H9 (cell line): ENCODE data around the gene SLC22A17. TPM values are rescaled to one million over a fixed set of nuclear protein-coding genes. Genes with fewer than 3 reads are reported as not detected.

Experiments used
- DNase-seq: peaks from one replicate; pipeline ENCODE4 v3.0.0-alpha.2; 2017
- H2AFZ ChIP-seq: one replicate; pipeline ENCODE4 v1.6.1; 2013; ENCODE audit warnings: mild to moderate bottlenecking, low read length, control low read depth, moderate library complexity
- H2AK5ac ChIP-seq: 2 replicates; pipeline ENCODE4 v1.6.1; 2013; ENCODE audit warnings: low read length, control low read depth, mixed read lengths; ENCODE audit not compliant: insufficient read length
- H2BK120ac ChIP-seq: one replicate; pipeline ENCODE4 v1.6.1; 2013; ENCODE audit warnings: low read depth, mild to moderate bottlenecking, low read length, control low read depth, inconsistent platforms; ENCODE audit not compliant: poor library complexity, severe bottlenecking
- H2BK12ac ChIP-seq: 2 replicates; pipeline ENCODE4 v1.6.1; 2013; ENCODE audit warnings: low read length, control low read depth, mixed read lengths, low read depth; ENCODE audit not compliant: insufficient read length
- H2BK15ac ChIP-seq: 2 replicates; pipeline ENCODE4 v1.6.1; 2013; ENCODE audit warnings: low read depth, low read length, control low read depth
- H2BK20ac ChIP-seq: one replicate; pipeline ENCODE4 v1.6.1; 2013; ENCODE audit warnings: low read depth, mild to moderate bottlenecking, low read length, control low read depth, inconsistent platforms; ENCODE audit not compliant: poor library complexity, severe bottlenecking
- H2BK5ac ChIP-seq: 2 replicates; pipeline ENCODE4 v1.6.1; 2013; ENCODE audit warnings: low read length, control low read depth, mixed read lengths; ENCODE audit not compliant: insufficient read length
- H3K14ac ChIP-seq: 2 replicates; pipeline ENCODE4 v1.6.1; 2013; ENCODE audit warnings: low read length, control low read depth; ENCODE audit not compliant: insufficient read depth
- H3K18ac ChIP-seq: 2 replicates; pipeline ENCODE4 v1.6.1; 2013; ENCODE audit warnings: low read depth, mild to moderate bottlenecking, mixed read lengths, low read length, control low read depth; ENCODE audit not compliant: insufficient read length
- H3K23ac ChIP-seq: 2 replicates; pipeline ENCODE4 v1.6.1; 2013; ENCODE audit warnings: low read length, control low read depth, mixed read lengths, low read depth; ENCODE audit not compliant: insufficient read length
- H3K23me2 ChIP-seq: 2 replicates; pipeline ENCODE4 v1.6.1; 2013; ENCODE audit warnings: low read depth, mild to moderate bottlenecking, mixed read lengths, low read length, control low read depth; ENCODE audit not compliant: insufficient read length, poor library complexity, severe bottlenecking
- H3K27ac ChIP-seq: 2 replicates; pipeline ENCODE4 v1.5.1; 2013; ENCODE audit warnings: low read length, control low read depth, mixed read lengths, low read depth; ENCODE audit not compliant: insufficient read length
- H3K27me3 ChIP-seq: 2 replicates; pipeline ENCODE4 v1.6.1; 2013; ENCODE audit warnings: low read length, control low read depth, inconsistent platforms; ENCODE audit not compliant: insufficient read depth
- H3K4ac ChIP-seq: 2 replicates; pipeline ENCODE4 v1.6.1; 2013; ENCODE audit warnings: low read depth, mild to moderate bottlenecking, control low read depth, inconsistent platforms, low read length, moderate library complexity
- H3K4me1 ChIP-seq: 2 replicates; pipeline ENCODE4 v1.6.1; 2013; ENCODE audit warnings: low read length, control low read depth, inconsistent platforms; ENCODE audit not compliant: insufficient read depth
- H3K4me2 ChIP-seq: 2 replicates; pipeline ENCODE4 v1.6.1; 2013; ENCODE audit warnings: low read length, control low read depth, mixed read lengths; ENCODE audit not compliant: insufficient read length, insufficient read depth
- H3K56ac ChIP-seq: 2 replicates; pipeline ENCODE4 v1.6.1; 2013; ENCODE audit warnings: low read depth, mild to moderate bottlenecking, mixed read lengths, low read length, control low read depth; ENCODE audit not compliant: insufficient read length
- H3K79me1 ChIP-seq: 2 replicates; pipeline ENCODE4 v1.6.1; 2013; ENCODE audit warnings: low read depth, mild to moderate bottlenecking, moderate library complexity, low read length, control low read depth, inconsistent platforms; ENCODE audit not compliant: insufficient read depth, poor library complexity, severe bottlenecking
- H3K79me2 ChIP-seq: 2 replicates; pipeline ENCODE4 v1.6.1; 2013; ENCODE audit warnings: low read length, control low read depth, inconsistent platforms; ENCODE audit not compliant: insufficient read depth
- H3K9ac ChIP-seq: 2 replicates; pipeline ENCODE4 v1.6.1; 2013; ENCODE audit warnings: low read length, control low read depth, mixed read lengths; ENCODE audit not compliant: insufficient read length; ENCODE audit errors: extremely low read depth
- H3K9me3 ChIP-seq: one replicate; pipeline ENCODE4 v1.6.1; 2013; ENCODE audit warnings: low read depth, low read length, inconsistent platforms; ENCODE audit not compliant: control insufficient read depth
- H3T11ph ChIP-seq: one replicate; pipeline ENCODE4 v1.6.1; 2013; ENCODE audit warnings: mild to moderate bottlenecking, low read length, control low read depth, inconsistent platforms
- H4K20me1 ChIP-seq: one replicate; pipeline ENCODE4 v1.6.1; 2013; ENCODE audit not compliant: control insufficient read depth, insufficient read length, insufficient read depth
- H4K5ac ChIP-seq: 2 replicates; pipeline ENCODE4 v1.6.1; 2013; ENCODE audit warnings: low read depth, mild to moderate bottlenecking, mixed read lengths, low read length, control low read depth; ENCODE audit not compliant: insufficient read length
- H4K8ac ChIP-seq: replicated peaks from 2 replicates; pipeline ENCODE4 v1.6.1; 2013; ENCODE audit warnings: low read length, control low read depth, mixed read lengths, low read depth; ENCODE audit not compliant: insufficient read length
- H4K91ac ChIP-seq: 2 replicates; pipeline ENCODE4 v1.6.1; 2013; ENCODE audit warnings: low read depth, mild to moderate bottlenecking, moderate library complexity, mixed read lengths, low read length, control low read depth; ENCODE audit not compliant: insufficient read length
- H3K27ac Mint-ChIP-seq, 3 experiments: 2 replicates in 2 of 3; 3 replicates in 1 of 3; pipeline ENCODE4 v1.8.0; 2020 to 2021; ENCODE audit warnings: mixed read lengths in 3 of 3, mild to moderate bottlenecking in 1 of 3, moderate library complexity in 1 of 3
- H3K27me3 Mint-ChIP-seq: 2 replicates; pipeline ENCODE4 v1.8.0; 2021; ENCODE audit warnings: low read depth, mild to moderate bottlenecking, moderate library complexity, mixed read lengths
- H3K36me3 Mint-ChIP-seq, 3 experiments: 2 replicates in 2 of 3; 3 replicates in 1 of 3; pipeline ENCODE4 v1.8.0; 2020 to 2021; ENCODE audit warnings: low read depth in 3 of 3, mixed read lengths in 3 of 3; ENCODE audit not compliant: insufficient read depth in 1 of 3
- H3K4me1 Mint-ChIP-seq, 2 experiments: 2 replicates each; pipeline ENCODE4 v1.8.0; 2020; ENCODE audit warnings: mixed read lengths in 2 of 2
- H3K4me3 Mint-ChIP-seq, 2 experiments: 2 replicates in 1 of 2; 3 replicates in 1 of 2; pipeline ENCODE4 v1.8.0; 2020 to 2021; ENCODE audit warnings: mild to moderate bottlenecking in 2 of 2, mixed read lengths in 2 of 2, moderate library complexity in 1 of 2
- H3K9me3 Mint-ChIP-seq, 2 experiments: 2 replicates in 1 of 2; 3 replicates in 1 of 2; pipeline ENCODE4 v1.8.0; 2020; ENCODE audit warnings: mild to moderate bottlenecking in 2 of 2, mixed read lengths in 2 of 2, moderate library complexity in 1 of 2
- WGBS: extraction: QIAGEN DNeasy Blood & Tissue Kit; methylation state at CpG from one replicate; pipeline ENCODE4 v1.1.7; 2013; ENCODE audit warnings: missing lambda C conversion rate, low lambda C conversion rate, mixed read lengths; ENCODE audit not compliant: insufficient read length; ENCODE audit errors: extremely low coverage; 5-methylcytosine and 5-hydroxymethylcytosine counted together
- total RNA-seq: library from RNA; stranded (reverse); gene quantifications from 2 replicates; pipeline ENCODE4 v1.2.1, GENCODE V29; 2021
- TF ChIP-seq, protein P1 (sequence below): fragments of 200-600 bp; sonication (generic); conservative IDR thresholded peaks from 3 replicates; pipeline ENCODE4 v1.8.0; 2021; ENCODE audit warnings: antibody characterized with exemption, mild to moderate bottlenecking

The SLC22A17 gene
- total RNA-seq, 1 experiment from 2014 or later, result 33.0 TPM

DNA sequence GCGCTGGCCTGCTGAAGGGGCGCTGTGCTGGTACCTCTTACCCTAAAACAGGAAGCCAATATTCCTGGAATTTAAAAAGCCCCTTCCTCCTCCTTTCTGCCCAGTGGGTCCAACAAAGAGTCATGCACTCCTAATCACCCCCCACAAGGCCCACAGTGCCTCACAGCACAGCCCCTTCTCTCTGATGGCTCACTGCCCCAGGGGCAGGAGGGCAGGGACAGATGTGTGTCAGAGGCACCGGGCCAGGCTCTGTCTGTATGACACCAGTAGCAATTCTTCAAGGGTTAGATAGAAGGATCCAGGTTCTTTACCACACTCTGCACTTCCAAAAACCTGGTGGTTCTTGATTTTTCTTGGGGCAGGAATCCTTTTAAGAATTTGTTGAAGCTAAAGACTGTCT is 46.4 kb upstream of the SLC22A17 start:
- Mint-ChIP-seq H3K27me3 (peaks cover 42% of the 10 kb centered on the region), H3K9me3 (no peaks in the 10 kb centered on the region; a peak in 1 of 5 replicates), H3K4me1 (peaks cover 2 to 8% of the 10 kb centered on the region in 2 experiments; a peak in 3 of 4 replicates), H3K27ac (no peak overlapping the region), H3K36me3 (no peaks in the 10 kb centered on the region), H3K4me3 (no peak overlapping the region)
- H3K79me2 ChIP-seq, result no peaks in the 10 kb centered on the region
- no peak overlapping the region for H2BK20ac ChIP-seq
- no peak overlapping the region for H2AK5ac ChIP-seq
- no peak overlapping the region for H3K56ac ChIP-seq
- no peaks in the 10 kb centered on the region for H3K4me1 ChIP-seq
- H4K8ac ChIP-seq, result no peak overlapping the region
- no peak overlapping the region for H3K27ac ChIP-seq
- no peak overlapping the region for H4K5ac ChIP-seq
- H3K4me2 ChIP-seq, result no peak overlapping the region
- no peak overlapping the region for H2BK5ac ChIP-seq
- H2BK15ac ChIP-seq, result no peak overlapping the region
- H3K14ac ChIP-seq, result no peak overlapping the region
- H3K9me3 ChIP-seq, result no peaks in the 10 kb centered on the region
- no peak overlapping the region for H2BK12ac ChIP-seq
- no peak for DNase-seq
- no peaks in the 10 kb centered on the region for H4K20me1 ChIP-seq
- no peaks in the 10 kb centered on the region for H3K23me2 ChIP-seq
- no peak overlapping the region for H3K4ac ChIP-seq
- no peak overlapping the region for H2BK120ac ChIP-seq
- no peak overlapping the region for H3K9ac ChIP-seq
- H3K18ac ChIP-seq, result no peak overlapping the region
- TF ChIP-seq, protein P1, sequence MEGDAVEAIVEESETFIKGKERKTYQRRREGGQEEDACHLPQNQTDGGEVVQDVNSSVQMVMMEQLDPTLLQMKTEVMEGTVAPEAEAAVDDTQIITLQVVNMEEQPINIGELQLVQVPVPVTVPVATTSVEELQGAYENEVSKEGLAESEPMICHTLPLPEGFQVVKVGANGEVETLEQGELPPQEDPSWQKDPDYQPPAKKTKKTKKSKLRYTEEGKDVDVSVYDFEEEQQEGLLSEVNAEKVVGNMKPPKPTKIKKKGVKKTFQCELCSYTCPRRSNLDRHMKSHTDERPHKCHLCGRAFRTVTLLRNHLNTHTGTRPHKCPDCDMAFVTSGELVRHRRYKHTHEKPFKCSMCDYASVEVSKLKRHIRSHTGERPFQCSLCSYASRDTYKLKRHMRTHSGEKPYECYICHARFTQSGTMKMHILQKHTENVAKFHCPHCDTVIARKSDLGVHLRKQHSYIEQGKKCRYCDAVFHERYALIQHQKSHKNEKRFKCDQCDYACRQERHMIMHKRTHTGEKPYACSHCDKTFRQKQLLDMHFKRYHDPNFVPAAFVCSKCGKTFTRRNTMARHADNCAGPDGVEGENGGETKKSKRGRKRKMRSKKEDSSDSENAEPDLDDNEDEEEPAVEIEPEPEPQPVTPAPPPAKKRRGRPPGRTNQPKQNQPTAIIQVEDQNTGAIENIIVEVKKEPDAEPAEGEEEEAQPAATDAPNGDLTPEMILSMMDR, result no peak
- H4K91ac ChIP-seq, result no peak overlapping the region
- H3K27me3 ChIP-seq, result no peaks in the 10 kb centered on the region
- no peak overlapping the region for H3T11ph ChIP-seq
- no peak overlapping the region for H2AFZ ChIP-seq
- H3K79me1 ChIP-seq, result no peaks in the 10 kb centered on the region
- H3K23ac ChIP-seq, result no peak overlapping the region
- WGBS, result no CpG with 5 or more reads among the region's 3 CpGs
